Raji (cell line): Measurements from ENCODE around the gene TMEM43.

Experiments
- POLR2A ChIP-seq: IDR thresholded peaks from 2 replicates; pipeline ENCODE4 v1.6.1; 2011; ENCODE audit warnings: low read depth, low read length, control low read depth; ENCODE audit not compliant: insufficient read depth

The TMEM43 gene

DNA sequence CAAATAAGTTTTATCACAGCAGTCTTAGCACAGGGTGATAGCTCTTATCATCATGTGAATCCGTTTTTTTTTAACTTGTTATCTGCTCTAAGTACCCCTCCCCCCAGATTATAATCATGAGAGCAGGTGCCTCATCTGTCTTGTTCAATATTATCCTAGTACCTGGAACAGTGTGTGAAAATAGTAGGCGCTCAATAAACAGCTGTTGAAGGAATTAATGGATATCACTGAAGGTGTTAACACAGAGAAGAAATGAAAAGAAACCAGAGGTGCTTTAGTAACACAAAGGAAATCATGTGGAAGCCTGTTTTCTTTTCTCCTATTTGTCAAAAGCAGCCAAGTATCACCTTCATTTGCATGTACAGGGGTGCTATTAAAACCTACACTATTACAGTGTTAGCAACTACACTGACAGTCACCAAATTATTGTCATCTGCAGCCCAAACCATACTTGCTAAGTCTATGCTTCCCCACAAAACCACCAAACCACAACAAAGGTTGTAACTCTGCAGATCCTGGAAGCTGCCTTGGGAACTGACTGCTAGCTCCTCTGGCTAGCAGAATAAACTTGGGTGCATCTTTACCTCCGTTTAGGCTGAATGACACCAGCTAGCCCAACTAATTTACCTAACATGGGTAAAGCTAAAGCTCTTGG is 50.7 kb downstream of the TMEM43 start:
- TF ChIP-seq POLR2A, result no peak

DNA sequence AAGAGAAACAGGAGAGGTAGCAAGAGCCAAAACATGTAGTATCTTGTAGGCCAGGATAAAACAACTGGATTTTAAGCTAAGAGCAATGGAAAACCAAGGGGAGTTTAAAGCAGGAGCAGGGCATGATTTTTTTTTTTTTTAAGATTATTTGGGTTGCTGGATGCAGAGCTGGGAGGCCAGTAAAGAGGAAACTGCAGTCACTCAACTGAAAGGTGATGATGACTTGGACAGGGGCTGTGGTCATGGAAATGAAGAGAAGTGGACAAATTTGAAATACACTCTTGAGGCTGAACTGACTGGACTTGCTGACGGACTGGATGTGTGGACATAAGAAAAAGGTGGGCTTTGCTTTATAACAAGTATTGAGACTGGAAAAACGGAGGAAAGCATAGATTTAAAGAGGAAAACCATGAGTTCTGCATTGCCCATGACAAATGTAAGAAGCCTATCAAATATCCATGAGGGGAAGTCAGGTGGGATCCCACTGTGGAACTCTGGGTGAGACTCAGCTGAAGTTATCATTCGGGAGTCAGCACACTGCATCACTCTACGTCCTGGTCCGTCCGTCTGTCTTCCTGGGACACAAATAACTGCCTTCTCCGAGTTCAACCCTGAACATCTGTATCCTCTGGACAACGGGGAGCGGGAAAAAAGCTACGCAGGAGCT is 52.9 kb downstream of the TMEM43 start:
- no peak for TF ChIP-seq POLR2A

DNA sequence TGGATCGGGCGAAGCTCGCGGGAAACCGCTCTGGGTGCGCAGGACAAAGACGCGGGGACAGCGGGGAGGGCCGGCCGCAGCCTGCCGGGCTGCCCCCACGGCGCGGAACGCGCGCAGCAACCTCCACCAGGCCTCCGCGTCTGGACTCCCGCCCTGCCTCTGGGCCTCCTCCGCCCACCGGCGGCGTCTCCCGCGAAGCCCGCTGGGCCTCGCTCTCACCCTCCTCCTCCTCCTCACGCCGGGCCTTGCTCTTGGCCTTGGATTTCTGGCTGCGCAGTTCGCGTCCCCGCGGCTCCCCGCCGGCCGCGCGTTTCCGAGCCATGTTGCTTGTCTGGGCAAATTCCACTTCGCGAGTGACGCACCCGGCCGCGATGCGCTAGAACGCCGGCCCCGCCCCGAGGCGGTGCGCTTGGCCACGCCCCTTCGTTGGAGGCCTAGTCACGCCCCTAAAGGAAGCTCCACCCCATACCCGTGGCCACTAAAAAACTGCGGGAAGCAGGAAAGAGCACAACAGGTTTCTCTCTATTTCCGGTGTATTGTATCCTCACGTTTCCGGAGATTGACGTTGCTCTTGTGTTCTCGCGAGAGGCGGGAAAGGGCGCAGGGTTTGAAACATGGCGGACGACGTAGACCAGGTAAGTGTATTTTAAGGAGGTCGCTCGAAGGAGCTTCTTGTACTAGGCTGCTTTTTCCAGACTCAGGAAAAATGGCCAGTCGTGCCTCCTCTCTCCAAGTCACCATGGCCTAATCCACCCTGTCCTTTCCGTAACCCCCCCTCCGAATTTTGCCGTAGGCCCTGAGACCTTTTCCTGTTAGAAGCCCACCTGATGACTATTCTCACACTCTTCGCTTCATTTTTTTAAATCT is 53.6 kb downstream of the TMEM43 start, which contains the start of the genes LSM3 and XPC:
LSM3 (plus strand) TSS at position 571 of the 867 bp plus-strand sequence; CDS start at position 615, 44 bp downstream.
XPC (minus strand) TSS at position 355 of the 867 bp plus-strand sequence; CDS start at position 322, 33 bp downstream.
- peak; percentile 89 for TF ChIP-seq POLR2A

DNA sequence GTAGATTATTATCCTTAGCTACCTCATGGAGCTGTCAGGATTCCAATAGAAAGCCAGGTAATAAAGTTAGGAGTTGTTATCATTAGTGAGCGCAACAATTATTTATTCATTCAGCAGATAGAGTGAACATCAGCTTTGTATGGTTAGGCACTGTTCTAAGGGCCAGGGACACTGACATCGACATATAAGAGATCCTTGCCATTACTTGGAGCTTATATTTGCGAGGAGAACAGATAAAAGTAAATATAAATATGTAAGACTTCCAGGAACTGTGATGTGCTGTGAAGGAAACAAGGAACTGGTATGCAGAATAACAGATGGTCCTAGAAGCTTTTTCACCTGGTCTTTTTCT is 54.2 kb downstream of the TMEM43 start:
- no peak for TF ChIP-seq POLR2A

DNA sequence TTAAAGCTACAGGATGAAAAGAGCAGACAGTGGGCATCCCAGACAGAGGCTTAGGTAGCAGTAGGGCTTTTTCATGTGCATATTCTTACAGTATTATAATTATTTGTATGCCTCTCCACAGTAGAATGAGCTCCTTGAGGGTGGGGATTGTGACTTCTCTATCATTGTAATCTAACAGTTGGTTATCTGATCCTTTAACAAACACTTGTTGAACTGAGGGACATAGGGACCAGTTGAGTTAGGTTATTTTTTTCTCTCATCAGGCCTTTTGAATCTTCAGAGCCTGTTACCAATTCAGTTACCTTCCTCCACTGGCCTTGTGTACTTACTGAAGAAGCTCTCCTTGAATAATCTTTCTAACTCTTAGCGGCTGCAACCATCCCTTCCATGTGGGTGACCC is 54.9 kb downstream of the TMEM43 start:
- TF ChIP-seq POLR2A, result no peak

DNA sequence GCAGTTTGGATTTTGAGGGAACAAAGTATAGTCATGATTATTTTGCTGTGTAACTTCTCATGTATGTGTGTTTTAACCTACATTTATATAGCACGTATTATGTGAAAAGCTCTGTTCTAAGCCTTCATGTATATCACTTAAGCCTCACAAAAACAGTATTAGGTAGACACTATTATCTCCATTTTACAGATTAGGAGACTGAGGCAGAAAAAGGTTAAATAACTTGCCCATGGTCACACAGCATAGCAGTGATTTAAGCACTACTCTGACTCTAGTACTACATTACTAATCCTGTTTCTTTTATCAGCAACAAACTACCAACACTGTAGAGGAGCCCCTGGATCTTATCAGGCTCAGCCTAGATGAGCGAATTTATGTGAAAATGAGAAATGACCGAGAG is 56.4 kb downstream of the TMEM43 start:
- no peak for TF ChIP-seq POLR2A

DNA sequence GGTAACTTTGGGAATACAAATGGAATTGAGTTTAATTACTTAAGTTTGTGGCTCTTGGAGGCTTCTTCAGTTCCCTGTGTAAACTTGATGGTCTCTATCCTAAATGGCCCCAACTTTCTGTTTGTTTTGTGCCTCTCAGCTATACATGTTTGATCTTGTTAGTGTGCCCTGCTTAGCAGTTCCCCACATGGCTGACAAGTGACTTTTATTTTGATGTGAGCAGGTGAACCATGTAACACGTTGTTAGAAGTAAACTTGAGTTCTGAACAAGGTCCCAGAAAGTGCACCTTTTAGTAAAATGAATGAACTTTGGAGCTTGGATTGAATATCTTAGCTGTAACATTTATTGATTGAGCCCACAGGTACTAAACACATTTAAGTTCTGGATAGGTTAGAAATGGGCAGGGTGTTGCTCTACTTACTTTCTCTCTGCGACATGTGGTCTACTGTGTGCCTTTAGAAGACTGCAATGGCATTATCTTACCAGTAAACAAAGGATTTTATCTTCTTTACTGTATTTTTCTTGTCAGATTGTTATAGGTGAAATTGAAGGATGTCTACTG is 58.2 kb downstream of the TMEM43 start:
- TF ChIP-seq POLR2A, result no peak

DNA sequence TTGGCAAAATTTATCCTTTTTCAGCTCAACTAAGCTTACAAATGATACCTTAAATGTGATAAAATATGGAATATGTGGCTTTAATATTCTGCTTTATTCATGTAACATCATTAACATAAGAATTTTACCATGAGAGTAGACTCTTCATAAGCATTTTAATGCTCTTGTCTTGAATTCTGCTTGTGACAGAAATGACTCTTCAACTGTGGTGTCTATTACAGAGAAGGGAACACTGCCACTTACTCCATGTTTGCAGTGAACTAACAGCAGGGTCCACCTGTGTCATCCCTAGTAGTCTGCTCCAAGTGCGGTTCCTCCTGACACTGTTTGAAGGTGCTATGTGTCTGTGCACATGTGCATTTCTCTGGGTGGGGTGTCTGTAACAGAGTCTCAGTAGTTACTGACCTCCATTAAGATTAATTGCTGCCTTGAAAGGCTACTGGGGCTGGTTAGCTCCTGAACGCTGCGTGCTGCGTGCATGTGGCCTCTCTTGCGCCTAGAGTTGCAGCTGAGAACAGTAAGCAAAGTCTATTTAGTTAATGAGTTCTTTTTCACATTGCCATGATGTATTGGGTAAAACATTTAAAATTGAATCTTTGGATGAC is 62.1 kb downstream of the TMEM43 start:
- TF ChIP-seq POLR2A, result no peak

DNA sequence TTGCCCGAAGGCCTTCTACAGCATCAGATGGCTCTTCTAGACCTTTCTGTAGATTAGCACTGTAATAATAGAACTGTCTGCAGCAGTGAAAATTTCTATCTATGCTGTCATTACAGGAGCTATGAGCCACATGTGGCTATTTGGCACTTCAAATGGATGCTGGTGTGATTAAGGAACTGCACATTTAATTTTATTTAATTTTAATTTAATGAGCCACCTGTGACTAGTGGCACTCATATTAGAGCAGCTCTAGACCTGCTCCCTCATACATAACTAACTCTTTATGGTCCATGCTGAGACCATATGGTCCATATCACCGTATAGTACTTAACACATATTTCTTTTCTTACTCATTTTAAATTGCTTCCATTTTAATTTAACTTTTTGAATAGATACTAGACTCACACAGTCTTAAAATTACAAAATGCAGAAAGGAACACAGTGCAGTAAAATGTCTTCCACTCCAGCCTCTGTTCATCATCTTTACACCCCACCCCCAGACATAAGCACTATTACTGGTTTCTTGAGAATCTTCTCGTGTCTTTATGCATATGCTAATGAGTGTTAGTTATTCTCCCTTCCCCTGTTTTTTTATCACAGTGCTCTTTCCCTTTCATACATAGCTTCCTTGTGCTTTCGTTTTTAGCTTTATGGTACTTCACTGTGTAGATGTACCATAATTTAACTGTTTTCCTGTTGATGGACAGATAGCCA is 63.3 kb downstream of the TMEM43 start:
- no peak for TF ChIP-seq POLR2A
